Hepatocyte (in vitro differentiated cells): ENCODE results near the gene FN1.

Source experiments
- CTCF ChIP-seq: fragments of 200-600 bp; sonication (generic); IDR thresholded peaks from 2 replicates; pipeline ENCODE4 v1.5.1; 2016; ENCODE audit warnings: antibody characterized with exemption, mild to moderate bottlenecking; ENCODE audit not compliant: poor library complexity
- EZH2 ChIP-seq: fragments of 200-600 bp; sonication (generic); IDR thresholded peaks from 2 replicates; pipeline ENCODE4 v1.6.1; 2016; ENCODE audit warnings: antibody characterized with exemption, mild to moderate bottlenecking, borderline replicate concordance

- TF ChIP-seq CTCF (no peak), EZH2 (no peak)
These were observed 25.0 kb upstream of the FN1 start for GRCh38 chr2:215460682-215461382.
